Testis (tissue), 3 donors: ENCODE data around the gene SPINK4. TPM values are rescaled to one million over a fixed set of nuclear protein-coding genes. Genes with fewer than 3 reads are reported as not detected.

Source experiments
- DNase-seq: peaks from one replicate; pipeline ENCODE4 v3.0.0-alpha.2; 2019
- H3K27ac ChIP-seq, 2 donors: fragments of 200-600 bp; sonication (generic); one replicate each; pipeline ENCODE4 v1.5.1; 2019
- H3K27me3 ChIP-seq: fragments of 200-600 bp; sonication (generic); one replicate; pipeline ENCODE4 v1.5.1; 2019
- H3K36me3 ChIP-seq: fragments of 200-600 bp; sonication (generic); one replicate; pipeline ENCODE4 v1.5.1; 2017; ENCODE audit warnings: low read depth; ENCODE audit errors: missing control alignments
- H3K4me1 ChIP-seq: fragments of 200-600 bp; sonication (generic); one replicate; pipeline ENCODE4 v1.5.1; 2019
- H3K4me3 ChIP-seq, 2 donors: fragments of 200-600 bp; sonication (generic); one replicate each; pipeline ENCODE4 v1.5.1; 2017 to 2019
- H3K9me3 ChIP-seq: fragments of 200-600 bp; sonication (generic); one replicate; pipeline ENCODE4 v1.5.1; 2017
- CTCF ChIP-seq, 3 experiments: fragments of 450-650 bp in 2 of 3; fragments of 200-600 bp in 1 of 3; sonication (generic) in 1 of 3; IDR thresholded peaks; one replicate each; pipeline ENCODE4 v1.5.1; 2016 to 2019; ENCODE audit warnings: antibody characterized with exemption in 3 of 3, mild to moderate bottlenecking in 2 of 3, moderate library complexity in 1 of 3
- POLR2A ChIP-seq: fragments of 450-650 bp; IDR thresholded peaks from one replicate; pipeline ENCODE4 v1.6.1; 2017; ENCODE audit warnings: antibody characterized with exemption, mild to moderate bottlenecking, moderate library complexity
- WGBS, 2 donors: methylation state at CpG; one replicate each; pipeline ENCODE4 v1.1.5; 2018; 5-methylcytosine and 5-hydroxymethylcytosine counted together
- intact Hi-C: fragments of 100-400 bp; cut with DNase I; formaldehyde crosslinking; loops from one replicate; pipeline ENCODE4 v1.15.1; 2023; ENCODE audit warnings: low total_unique reads
- polyA plus RNA-seq: library from polyadenylated mRNA; stranded (reverse); fragments of 350-450 nt; fragmentation: Illumina TruSeq; extraction: RNeasy Lipid Tissue Mini Kit (QIAGEN cat#74804); gene quantifications from one replicate; pipeline ENCODE4 v1.2.3, GENCODE V29; 2014; ENCODE audit warnings: low read depth, low replicate concordance; ENCODE audit not compliant: insufficient read depth
- total RNA-seq, 2 donors: library from RNA; depleted of rRNA; stranded (reverse); fragments of >200 nt; gene quantifications; one replicate each; pipeline ENCODE4 v1.2.3, GENCODE V29; 2016

Gene SPINK4
- total and polyA plus RNA-seq, 3 donors from 2014 or later = not detected

- 88 to 95% methylated on average over 2 of the region's 2 CpGs for WGBS, 2 donors
- no peaks in the 10 kb centered on the region for H3K9me3 ChIP-seq
- TF ChIP-seq CTCF (IDR thresholded peaks at IDR 0.05) (no peak), POLR2A (no peak)
- H3K36me3 ChIP-seq = no peaks in the 10 kb centered on the region
- H3K4me3 ChIP-seq = no peak overlapping the region
- no peak for DNase-seq
- intact Hi-C loops = no loop called here
- no peaks in the 10 kb centered on the region for H3K27me3 ChIP-seq
- H3K27ac ChIP-seq = no peak overlapping the region
- no peaks in the 10 kb centered on the region for H3K4me1 ChIP-seq
These were observed 8.4 kb upstream of the SPINK4 start for GRCh38 chr9:33231623-33231942.

GRCh38 chr9:33232815-33233214 lies 7.2 kb upstream of the SPINK4 start:
- Histone ChIP-seq H3K36me3 (no peaks in the 10 kb centered on the region), H3K27me3 (no peaks in the 10 kb centered on the region), H3K27ac (no peak overlapping the region), H3K9me3 (no peaks in the 10 kb centered on the region), H3K4me3 (no peak overlapping the region), H3K4me1 (no peaks in the 10 kb centered on the region)
- no peak for DNase-seq
- no peak for TF ChIP-seq POLR2A
- TF ChIP-seq CTCF (IDR thresholded peaks at IDR 0.05) = no peak
- WGBS, 2 donors = 91 to 95% methylated on average over 6 of the region's 6 CpGs
- intact Hi-C loops = no loop called here

- H3K27ac ChIP-seq = no peak overlapping the region
- no peaks in the 10 kb centered on the region for H3K36me3 ChIP-seq
- 67 to 79% methylated on average over 1 of the region's 1 CpG for WGBS, 2 donors
- H3K27me3 ChIP-seq = no peaks in the 10 kb centered on the region
- no peaks in the 10 kb centered on the region for H3K4me1 ChIP-seq
- intact Hi-C loops = no loop called here
- DNase-seq = peak; percentile 31
- no peak overlapping the region for H3K4me3 ChIP-seq
- H3K9me3 ChIP-seq = no peaks in the 10 kb centered on the region
- TF ChIP-seq CTCF (IDR thresholded peaks at IDR 0.05) (no peak), POLR2A (no peak)
These were observed 6.2 kb upstream of the SPINK4 start for GRCh38 chr9:33233626-33234342.

- no peak for DNase-seq
- TF ChIP-seq CTCF (IDR thresholded peaks at IDR 0.05) (no peak), POLR2A (no peak)
- H3K9me3 ChIP-seq = no peaks in the 10 kb centered on the region
- no peaks in the 10 kb centered on the region for H3K36me3 ChIP-seq
- WGBS, 2 donors = 65 to 77% methylated on average over 8 to 9 of the region's 9 CpGs
- no peaks in the 10 kb centered on the region for H3K27me3 ChIP-seq
- intact Hi-C loops = no loop called here
- H3K27ac ChIP-seq = no peak overlapping the region
- H3K4me3 ChIP-seq = no peak overlapping the region
- no peaks in the 10 kb centered on the region for H3K4me1 ChIP-seq
These were observed 5.2 kb upstream of the SPINK4 start for GRCh38 chr9:33234511-33235467.
